ENCODE measurements around the gene MAP1LC3A.

Gene MAP1LC3A

DNA sequence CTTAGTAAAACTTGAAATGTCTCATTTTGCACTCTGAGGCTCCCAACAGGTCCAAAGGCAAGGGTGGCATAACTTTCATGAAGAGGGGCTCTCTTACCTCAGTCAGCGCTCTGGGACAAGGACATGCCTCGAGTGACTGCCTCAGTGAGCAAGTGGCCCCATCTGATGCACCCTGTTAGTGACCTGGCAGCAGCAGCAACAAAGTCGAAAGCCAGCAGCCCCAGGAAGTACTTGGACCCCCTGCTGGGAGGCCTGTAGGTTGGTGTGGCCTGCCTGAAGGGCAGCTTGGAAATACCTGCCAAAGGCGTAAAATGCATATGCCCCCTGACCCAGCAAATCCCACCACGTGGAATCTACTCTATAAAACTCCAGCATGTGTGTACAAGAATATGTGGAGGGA lies 13.2 kb downstream of the MAP1LC3A start:
- H3K79me2 ChIP-seq (ENCODE audit: insufficient read depth, low read length) = no peaks in the 10 kb centered on the region
- H3K9ac ChIP-seq (ENCODE audit: low read depth, low read length) = no peak overlapping the region
- ATAC-seq (ENCODE audit: insufficient read depth, low read depth) = no peak
- H3K27ac ChIP-seq (ENCODE audit: low read length) = no peak overlapping the region
- peaks cover 68% of the 10 kb centered on the region for H3K36me3 ChIP-seq (ENCODE audit: insufficient read depth, low read length)
- DNase-seq = no peak
- H3K4me1 ChIP-seq (ENCODE audit: insufficient read depth, low read length) = no peaks in the 10 kb centered on the region
- H4K20me1 ChIP-seq (ENCODE audit: insufficient read depth, low read length) = no peaks in the 10 kb centered on the region
- TF ChIP-seq EZH2 (IDR thresholded peaks at IDR 0.05; ENCODE audit: borderline replicate concordance, low read depth, low read length, severe bottlenecking) = no peak
- TF ChIP-seq, protein P1, sequence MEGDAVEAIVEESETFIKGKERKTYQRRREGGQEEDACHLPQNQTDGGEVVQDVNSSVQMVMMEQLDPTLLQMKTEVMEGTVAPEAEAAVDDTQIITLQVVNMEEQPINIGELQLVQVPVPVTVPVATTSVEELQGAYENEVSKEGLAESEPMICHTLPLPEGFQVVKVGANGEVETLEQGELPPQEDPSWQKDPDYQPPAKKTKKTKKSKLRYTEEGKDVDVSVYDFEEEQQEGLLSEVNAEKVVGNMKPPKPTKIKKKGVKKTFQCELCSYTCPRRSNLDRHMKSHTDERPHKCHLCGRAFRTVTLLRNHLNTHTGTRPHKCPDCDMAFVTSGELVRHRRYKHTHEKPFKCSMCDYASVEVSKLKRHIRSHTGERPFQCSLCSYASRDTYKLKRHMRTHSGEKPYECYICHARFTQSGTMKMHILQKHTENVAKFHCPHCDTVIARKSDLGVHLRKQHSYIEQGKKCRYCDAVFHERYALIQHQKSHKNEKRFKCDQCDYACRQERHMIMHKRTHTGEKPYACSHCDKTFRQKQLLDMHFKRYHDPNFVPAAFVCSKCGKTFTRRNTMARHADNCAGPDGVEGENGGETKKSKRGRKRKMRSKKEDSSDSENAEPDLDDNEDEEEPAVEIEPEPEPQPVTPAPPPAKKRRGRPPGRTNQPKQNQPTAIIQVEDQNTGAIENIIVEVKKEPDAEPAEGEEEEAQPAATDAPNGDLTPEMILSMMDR (IDR thresholded peaks at IDR 0.05; ENCODE audit: borderline replicate concordance, extremely low read depth, low read length, poor library complexity, severe bottlenecking) = no peak
- H3K9me3 ChIP-seq (ENCODE audit: insufficient read depth, low read length, severe bottlenecking) = no peaks in the 10 kb centered on the region
- H3K4me3 ChIP-seq (ENCODE audit: low read depth in 1 of 2, low read length in 2 of 2) = no peak overlapping the region
- no peaks in the 10 kb centered on the region for H3K27me3 ChIP-seq (ENCODE audit: insufficient read depth, low read length, poor library complexity)
- no peak overlapping the region for H2AFZ ChIP-seq (ENCODE audit: low read depth, low read length)
- H3K4me2 ChIP-seq (ENCODE audit: insufficient read depth, low read length) = no peak overlapping the region

DNA sequence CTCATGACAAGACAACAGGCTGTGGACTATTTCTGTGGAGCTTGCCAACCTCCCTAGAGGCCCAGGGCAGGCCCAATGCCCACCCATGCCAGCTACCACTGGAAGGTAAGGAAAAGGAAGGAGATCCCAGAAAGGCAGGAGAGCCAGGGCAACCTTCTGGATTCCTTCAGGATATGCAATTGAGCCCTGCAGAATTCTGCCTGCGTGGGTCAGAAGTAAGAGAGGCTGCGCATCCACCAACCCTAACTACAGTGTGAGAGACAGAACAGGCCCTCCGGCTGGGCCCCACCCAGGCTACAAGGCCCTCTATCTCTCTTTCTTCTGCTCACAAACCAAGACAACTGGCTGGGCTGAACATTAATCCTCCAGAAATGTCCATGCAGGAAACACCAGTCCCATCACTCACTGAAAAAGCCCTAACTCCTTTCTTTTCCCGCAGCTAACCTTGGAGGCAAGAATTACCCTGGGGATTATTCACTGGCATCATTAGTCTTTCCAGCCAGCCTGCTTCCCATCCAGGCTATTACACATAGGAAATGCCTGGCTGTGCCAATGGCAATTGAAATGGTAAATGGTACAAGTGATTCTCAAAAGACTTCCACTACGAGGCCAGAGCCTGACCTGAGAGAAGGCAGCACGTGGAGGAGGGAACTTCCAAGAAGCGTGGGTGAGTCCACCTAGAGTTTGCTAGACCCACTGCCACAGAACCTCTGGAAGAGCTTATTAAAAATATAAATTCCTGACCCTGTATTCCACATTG lies 15.2 kb downstream of the MAP1LC3A start:
- Histone ChIP-seq H3K4me3 (ENCODE audit: low read depth in 1 of 2, low read length in 2 of 2) (no peak overlapping the region), H3K9ac (ENCODE audit: low read depth, low read length) (no peak overlapping the region), H3K27ac (ENCODE audit: low read length) (no peak overlapping the region), H3K36me3 (ENCODE audit: insufficient read depth, low read length) (peaks cover 55% of the 10 kb centered on the region), H3K27me3 (ENCODE audit: insufficient read depth, low read length, poor library complexity) (no peaks in the 10 kb centered on the region), H3K4me2 (ENCODE audit: insufficient read depth, low read length) (no peak overlapping the region), H4K20me1 (ENCODE audit: insufficient read depth, low read length) (no peaks in the 10 kb centered on the region), H2AFZ (ENCODE audit: low read depth, low read length) (no peak overlapping the region), H3K79me2 (ENCODE audit: insufficient read depth, low read length) (no peaks in the 10 kb centered on the region), H3K4me1 (ENCODE audit: insufficient read depth, low read length) (no peaks in the 10 kb centered on the region), H3K9me3 (ENCODE audit: insufficient read depth, low read length, severe bottlenecking) (no peaks in the 10 kb centered on the region)
- TF ChIP-seq EZH2 (IDR thresholded peaks at IDR 0.05; ENCODE audit: borderline replicate concordance, low read depth, low read length, severe bottlenecking) = no peak
- TF ChIP-seq, protein P1 (IDR thresholded peaks at IDR 0.05; ENCODE audit: borderline replicate concordance, extremely low read depth, low read length, poor library complexity, severe bottlenecking) = no peak
- DNase-seq = no peak
- ATAC-seq (ENCODE audit: insufficient read depth, low read depth) = no peak

DNA sequence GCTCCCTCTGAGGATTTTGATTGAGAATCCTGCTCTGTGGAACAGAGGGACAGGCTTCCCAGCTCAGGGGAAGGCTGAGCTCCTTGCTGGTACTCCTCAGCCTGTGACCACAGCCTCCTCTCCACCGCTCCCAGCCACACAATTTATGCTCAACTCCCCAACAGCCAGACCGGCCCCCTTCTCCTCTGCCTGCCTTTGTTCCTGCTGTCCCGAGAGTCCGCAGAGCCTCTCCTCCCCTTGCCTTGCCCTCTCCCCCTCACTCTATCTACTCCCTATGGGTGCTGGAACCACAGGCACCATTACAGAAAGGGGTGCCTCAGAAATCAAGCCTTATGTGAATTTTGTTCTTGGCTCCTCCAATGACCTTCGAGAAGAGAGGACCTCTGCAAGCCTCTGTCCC lies 15.9 kb downstream of the MAP1LC3A start:
- H4K20me1 ChIP-seq (ENCODE audit: insufficient read depth, low read length) = no peaks in the 10 kb centered on the region
- H3K36me3 ChIP-seq (ENCODE audit: insufficient read depth, low read length) = peaks cover 58% of the 10 kb centered on the region
- DNase-seq (no peak), ATAC-seq (ENCODE audit: insufficient read depth, low read depth) (no peak)
- no peak overlapping the region for H3K4me3 ChIP-seq (ENCODE audit: low read depth in 1 of 2, low read length in 2 of 2)
- no peaks in the 10 kb centered on the region for H3K4me1 ChIP-seq (ENCODE audit: insufficient read depth, low read length)
- H3K27ac ChIP-seq (ENCODE audit: low read length) = no peak overlapping the region
- H3K27me3 ChIP-seq (ENCODE audit: insufficient read depth, low read length, poor library complexity) = no peaks in the 10 kb centered on the region
- no peaks in the 10 kb centered on the region for H3K9me3 ChIP-seq (ENCODE audit: insufficient read depth, low read length, severe bottlenecking)
- H3K9ac ChIP-seq (ENCODE audit: low read depth, low read length) = no peak overlapping the region
- H3K79me2 ChIP-seq (ENCODE audit: insufficient read depth, low read length) = no peaks in the 10 kb centered on the region
- no peak overlapping the region for H2AFZ ChIP-seq (ENCODE audit: low read depth, low read length)
- H3K4me2 ChIP-seq (ENCODE audit: insufficient read depth, low read length) = no peak overlapping the region
- no peak for TF ChIP-seq EZH2 (IDR thresholded peaks at IDR 0.05; ENCODE audit: borderline replicate concordance, low read depth, low read length, severe bottlenecking)
- TF ChIP-seq, protein P1 (IDR thresholded peaks at IDR 0.05; ENCODE audit: borderline replicate concordance, extremely low read depth, low read length, poor library complexity, severe bottlenecking) = no peak
